ENCODE data around the gene TP53RK. TPM values are rescaled to one million over a fixed set of nuclear protein-coding genes. Genes with fewer than 3 reads are reported as not detected.

TP53RK gene
- total RNA-seq, 1 experiment from 2014 or later: 20.6 TPM

- DNase-seq (ENCODE audit: low spot score): no peak
- Histone ChIP-seq H3K9me3 (ENCODE audit: low read depth, low read length, poor library complexity, severe bottlenecking) (no peaks in the 10 kb centered on the region), H3K36me3 (ENCODE audit: insufficient read depth, low read length, poor library complexity, severe bottlenecking) (no peaks in the 10 kb centered on the region), H3K27ac (ENCODE audit: low read depth, low read length, poor library complexity, severe bottlenecking) (no peak overlapping the region), H3K4me3 (ENCODE audit: low read depth, low read length, poor library complexity, severe bottlenecking) (no peak overlapping the region), H3K4me1 (ENCODE audit: insufficient read depth, low read length, poor library complexity, severe bottlenecking) (no peaks in the 10 kb centered on the region), H3K27me3 (replicated peaks; ENCODE audit: insufficient read depth, low read depth, low read length, poor library complexity) (peaks cover under 1% of the 10 kb centered on the region)
- no peak for TF ChIP-seq EZH2 (IDR thresholded peaks at IDR 0.05; ENCODE audit: borderline replicate concordance, low read depth, low read length, poor library complexity, severe bottlenecking)
- BruUV-seq (replicated peaks): no TSS peak
- intact Hi-C loops (cut with micrococcal nuclease; ENCODE audit: unreplicated experiment): no loop called here
- CTCF ChIA-PET: no interaction called here
- POLR2A ChIA-PET (ENCODE audit: low non-redundant PET): no interaction called here
Measured at GRCh38 chr20:46642969-46643343, 46.3 kb downstream of the TP53RK start.

- intact Hi-C loops (cut with micrococcal nuclease; ENCODE audit: unreplicated experiment): no loop called here
- H3K36me3 ChIP-seq (ENCODE audit: insufficient read depth, low read length, poor library complexity, severe bottlenecking): no peaks in the 10 kb centered on the region
- no peak overlapping the region for H3K4me3 ChIP-seq (ENCODE audit: low read depth, low read length, poor library complexity, severe bottlenecking)
- no peak for DNase-seq (ENCODE audit: low spot score)
- no TSS peak for BruUV-seq (replicated peaks)
- H3K27ac ChIP-seq (ENCODE audit: low read depth, low read length, poor library complexity, severe bottlenecking): no peak overlapping the region
- ChIA-PET POLR2A (ENCODE audit: low non-redundant PET) (no interaction called here), CTCF (no interaction called here)
- no peaks in the 10 kb centered on the region for H3K9me3 ChIP-seq (ENCODE audit: low read depth, low read length, poor library complexity, severe bottlenecking)
- H3K27me3 ChIP-seq (replicated peaks; ENCODE audit: insufficient read depth, low read depth, low read length, poor library complexity): no peaks in the 10 kb centered on the region
- H3K4me1 ChIP-seq (ENCODE audit: insufficient read depth, low read length, poor library complexity, severe bottlenecking): no peaks in the 10 kb centered on the region
- TF ChIP-seq EZH2 (IDR thresholded peaks at IDR 0.05; ENCODE audit: borderline replicate concordance, low read depth, low read length, poor library complexity, severe bottlenecking): no peak
- no peak for TF ChIP-seq CTCF (conservative IDR thresholded peaks at IDR 0.05; ENCODE audit: low read depth, low read length)
Measured at GRCh38 chr20:46642265-46642968, 46.8 kb downstream of the TP53RK start.

- H3K9me3 ChIP-seq (ENCODE audit: low read depth, low read length, poor library complexity, severe bottlenecking): no peaks in the 10 kb centered on the region
- H3K27me3 ChIP-seq (replicated peaks; ENCODE audit: insufficient read depth, low read depth, low read length, poor library complexity): no peaks in the 10 kb centered on the region
- H3K27ac ChIP-seq (ENCODE audit: low read depth, low read length, poor library complexity, severe bottlenecking): no peak overlapping the region
- no peaks in the 10 kb centered on the region for H3K4me1 ChIP-seq (ENCODE audit: insufficient read depth, low read length, poor library complexity, severe bottlenecking)
- BruUV-seq (replicated peaks): no TSS peak
- no peaks in the 10 kb centered on the region for H3K36me3 ChIP-seq (ENCODE audit: insufficient read depth, low read length, poor library complexity, severe bottlenecking)
- ChIA-PET POLR2A (ENCODE audit: low non-redundant PET) (no interaction called here), CTCF (no interaction called here)
- no peak for TF ChIP-seq EZH2 (IDR thresholded peaks at IDR 0.05; ENCODE audit: borderline replicate concordance, low read depth, low read length, poor library complexity, severe bottlenecking)
- TF ChIP-seq CTCF (conservative IDR thresholded peaks at IDR 0.05; ENCODE audit: low read depth, low read length): no peak
- DNase-seq (ENCODE audit: low spot score): no peak
- intact Hi-C loops (cut with micrococcal nuclease; ENCODE audit: unreplicated experiment): no loop called here
- no peak overlapping the region for H3K4me3 ChIP-seq (ENCODE audit: low read depth, low read length, poor library complexity, severe bottlenecking)
Measured at GRCh38 chr20:46641424-46641823, 47.8 kb downstream of the TP53RK start.
